ENCODE measurements around the gene KCNE1.
"Not testable (repeated sequence)": the region's sequence is repeated elsewhere in the genome, so short reads cannot be mapped to it uniquely, and the experiment has no call there.

KCNE1 gene

DNA sequence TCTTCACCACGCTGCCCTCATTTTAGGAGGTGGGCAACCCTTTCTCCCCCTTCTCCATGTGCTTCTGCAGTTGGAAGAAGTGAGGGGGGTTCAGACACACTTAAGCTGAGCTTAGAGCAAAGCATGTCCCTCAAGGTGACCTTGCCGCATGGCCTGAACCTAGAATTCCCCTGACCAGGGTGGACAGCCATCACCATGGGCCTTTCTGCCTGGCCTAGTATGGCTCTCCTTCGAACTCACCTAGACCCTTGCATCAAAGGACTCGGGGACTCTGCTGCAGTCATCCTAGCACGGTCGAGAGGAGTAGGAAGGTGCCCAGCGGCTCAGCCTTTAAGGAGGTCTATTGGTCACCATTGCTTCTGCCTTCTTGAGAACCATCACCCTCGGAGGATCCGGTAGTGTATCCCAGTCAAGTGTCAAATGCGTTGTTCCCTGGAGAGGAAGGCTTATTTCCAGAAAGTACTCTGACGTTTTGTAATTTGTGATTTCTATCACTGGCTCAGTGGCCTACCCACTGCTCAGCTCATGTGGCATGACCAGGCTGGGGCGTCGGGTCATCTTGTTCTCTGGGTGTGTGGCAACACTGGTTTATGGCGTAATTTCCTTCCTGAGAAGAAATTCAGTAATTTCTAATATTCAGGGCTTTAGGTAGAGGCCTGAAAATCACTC is at the start of gene KCNE1:
KCNE1 (minus strand) TSS at position 424 of the 669 bp plus-strand sequence. CDS start 62,576 bp downstream, outside the sequence.
- TF ChIP-seq, protein P1, sequence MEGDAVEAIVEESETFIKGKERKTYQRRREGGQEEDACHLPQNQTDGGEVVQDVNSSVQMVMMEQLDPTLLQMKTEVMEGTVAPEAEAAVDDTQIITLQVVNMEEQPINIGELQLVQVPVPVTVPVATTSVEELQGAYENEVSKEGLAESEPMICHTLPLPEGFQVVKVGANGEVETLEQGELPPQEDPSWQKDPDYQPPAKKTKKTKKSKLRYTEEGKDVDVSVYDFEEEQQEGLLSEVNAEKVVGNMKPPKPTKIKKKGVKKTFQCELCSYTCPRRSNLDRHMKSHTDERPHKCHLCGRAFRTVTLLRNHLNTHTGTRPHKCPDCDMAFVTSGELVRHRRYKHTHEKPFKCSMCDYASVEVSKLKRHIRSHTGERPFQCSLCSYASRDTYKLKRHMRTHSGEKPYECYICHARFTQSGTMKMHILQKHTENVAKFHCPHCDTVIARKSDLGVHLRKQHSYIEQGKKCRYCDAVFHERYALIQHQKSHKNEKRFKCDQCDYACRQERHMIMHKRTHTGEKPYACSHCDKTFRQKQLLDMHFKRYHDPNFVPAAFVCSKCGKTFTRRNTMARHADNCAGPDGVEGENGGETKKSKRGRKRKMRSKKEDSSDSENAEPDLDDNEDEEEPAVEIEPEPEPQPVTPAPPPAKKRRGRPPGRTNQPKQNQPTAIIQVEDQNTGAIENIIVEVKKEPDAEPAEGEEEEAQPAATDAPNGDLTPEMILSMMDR (IDR thresholded peaks at IDR 0.05; ENCODE audit: insufficient read depth, missing control alignments), result no peak
- DNase-seq (ENCODE audit: insufficient read length, low spot score) (no peak), FAIRE-seq (no peak)

DNA sequence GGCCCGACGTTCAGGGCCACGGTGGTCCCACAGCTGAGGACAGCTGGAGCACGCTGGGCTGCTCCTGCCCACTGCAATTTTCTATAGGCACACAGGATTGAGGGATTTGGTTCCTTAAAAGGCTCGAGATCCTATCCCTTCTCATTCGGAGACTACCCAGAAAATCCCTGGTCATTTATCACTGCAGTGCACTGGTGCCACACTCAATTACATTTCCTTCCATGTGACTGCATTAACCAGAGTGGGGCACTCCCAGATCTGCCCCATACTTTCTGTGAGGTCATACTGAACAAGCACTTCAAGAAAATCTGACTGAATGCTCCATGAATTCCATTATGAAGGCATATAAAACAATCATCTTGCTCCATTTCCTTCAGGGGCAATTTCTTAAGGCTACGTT is 49.8 kb upstream of the KCNE1 start:
- DNase-seq (ENCODE audit: insufficient read length, low spot score), result no peak

DNA sequence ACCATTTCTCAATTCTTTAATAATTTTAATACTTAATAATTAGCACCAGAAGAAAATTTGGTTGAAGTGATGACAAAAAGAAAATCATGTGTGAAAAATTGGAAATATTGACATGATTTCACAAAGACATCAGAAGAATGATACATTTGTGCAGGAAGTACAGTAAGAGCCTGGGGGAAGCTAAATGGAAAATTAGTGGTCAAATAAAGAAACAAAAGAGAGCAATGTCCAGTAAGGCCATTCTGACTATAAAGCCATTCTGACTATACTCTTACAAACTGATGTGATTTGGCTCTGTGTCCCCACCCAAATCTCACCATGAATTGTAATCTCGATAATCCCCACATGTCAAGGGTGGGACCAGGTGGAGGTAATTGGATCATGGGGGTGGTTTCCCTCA is 48.6 kb upstream of the KCNE1 start:
- DNase-seq (ENCODE audit: insufficient read length, low spot score) (no peak), FAIRE-seq (no peak)
- TF ChIP-seq, protein P1 (IDR thresholded peaks at IDR 0.05; ENCODE audit: insufficient read depth, missing control alignments), result no peak

More for the DNA sequence above, 49.8 kb upstream of the KCNE1 start:
- FAIRE-seq, result no peak
- TF ChIP-seq, protein P1 (IDR thresholded peaks at IDR 0.05; ENCODE audit: insufficient read depth, missing control alignments), result no peak

DNA sequence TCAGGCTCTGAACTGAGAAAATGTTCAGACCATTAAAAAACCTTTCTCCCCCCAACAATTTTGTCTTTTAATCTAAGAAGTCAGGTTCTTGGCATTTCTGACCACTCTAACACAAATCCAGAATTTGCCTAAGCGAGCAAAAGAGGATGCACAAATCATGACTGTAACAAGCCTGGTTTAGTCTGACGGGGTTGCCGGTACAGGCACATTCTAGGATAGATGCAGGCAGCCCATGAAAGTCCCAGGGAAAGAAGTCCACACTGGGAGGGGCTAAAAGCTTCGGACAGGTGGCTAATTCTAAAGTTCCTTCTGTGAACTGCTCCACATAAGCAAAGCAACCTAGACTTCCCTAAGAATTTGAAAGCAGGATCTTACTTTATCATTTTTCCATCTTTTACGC is 48.0 kb upstream of the KCNE1 start:
- TF ChIP-seq, protein P1 (IDR thresholded peaks at IDR 0.05; ENCODE audit: insufficient read depth, missing control alignments), result no peak
- DNase-seq (ENCODE audit: insufficient read length, low spot score) (no peak), FAIRE-seq (no peak)

DNA sequence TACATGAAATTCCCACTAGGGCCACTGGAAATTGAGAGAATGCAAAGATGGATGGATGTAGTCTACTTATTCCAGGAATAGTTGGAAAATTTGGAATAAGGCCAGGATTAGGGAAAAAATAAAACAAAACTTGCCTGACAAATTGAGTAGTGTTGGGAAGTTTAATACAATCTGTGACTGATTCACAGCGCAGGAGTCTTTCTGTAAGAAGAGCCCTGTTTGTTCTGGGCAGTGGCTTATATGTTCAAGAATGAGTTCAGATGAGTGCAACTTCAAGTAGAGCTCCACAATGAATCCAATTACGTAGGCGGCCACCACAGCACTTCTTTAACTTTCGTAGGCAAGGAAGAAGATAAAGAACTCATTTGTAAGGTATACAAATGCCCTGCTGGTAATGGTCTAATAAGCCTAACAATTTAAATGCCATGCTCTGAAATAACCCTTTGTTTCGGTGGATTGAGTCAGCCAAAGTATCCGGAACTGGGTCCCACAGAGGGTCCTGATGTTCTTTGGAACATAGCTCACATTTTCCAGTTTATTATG is 47.1 kb upstream of the KCNE1 start:
- FAIRE-seq (no peak), DNase-seq (ENCODE audit: insufficient read length, low spot score) (no peak)
- TF ChIP-seq, protein P1 (IDR thresholded peaks at IDR 0.05; ENCODE audit: insufficient read depth, missing control alignments), result no peak

DNA sequence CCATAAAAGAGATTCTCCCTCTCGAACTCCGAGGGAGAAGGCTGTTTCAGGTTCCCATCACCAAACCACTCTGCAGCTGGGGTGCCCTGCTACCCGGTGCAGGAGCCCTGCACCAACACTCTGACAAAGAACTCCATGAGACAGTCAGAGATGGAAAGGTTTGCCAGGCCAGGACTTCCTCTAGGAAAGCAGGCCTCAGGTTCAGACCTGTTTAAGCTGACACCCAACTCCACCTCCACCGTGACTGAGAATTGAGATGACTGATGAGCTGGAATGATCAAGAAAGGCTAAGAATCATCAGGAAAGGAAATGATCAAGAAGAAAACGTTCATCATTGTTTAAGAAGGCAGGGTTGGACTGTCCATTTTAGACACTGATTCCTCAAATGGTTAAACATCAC is 46.2 kb upstream of the KCNE1 start:
- DNase-seq (ENCODE audit: insufficient read length, low spot score) (no peak), FAIRE-seq (no peak)
- TF ChIP-seq, protein P1 (IDR thresholded peaks at IDR 0.05; ENCODE audit: insufficient read depth, missing control alignments), result no peak

DNA sequence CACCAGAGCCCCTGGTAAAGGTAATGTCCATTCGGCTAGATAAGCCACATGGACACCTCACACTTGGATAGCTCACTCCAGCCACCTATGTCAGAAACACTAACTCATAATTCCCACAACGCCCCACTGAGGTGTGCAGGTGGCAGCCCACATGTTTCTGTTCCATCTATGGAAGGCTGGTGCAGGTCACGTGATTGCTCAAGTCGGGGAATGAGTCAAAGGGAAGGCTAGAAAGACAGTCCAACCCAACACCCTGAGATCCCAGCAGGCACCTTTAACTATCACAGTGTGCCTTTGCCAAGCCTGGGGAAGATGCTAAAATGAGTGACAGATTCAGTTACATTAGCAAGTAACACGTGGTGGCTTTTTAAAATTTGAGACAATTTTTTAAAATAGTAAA is 45.3 kb upstream of the KCNE1 start:
- DNase-seq (ENCODE audit: insufficient read length, low spot score), result no peak
- TF ChIP-seq, protein P1 (IDR thresholded peaks at IDR 0.05; ENCODE audit: insufficient read depth, missing control alignments), result no peak
- no peak for FAIRE-seq

DNA sequence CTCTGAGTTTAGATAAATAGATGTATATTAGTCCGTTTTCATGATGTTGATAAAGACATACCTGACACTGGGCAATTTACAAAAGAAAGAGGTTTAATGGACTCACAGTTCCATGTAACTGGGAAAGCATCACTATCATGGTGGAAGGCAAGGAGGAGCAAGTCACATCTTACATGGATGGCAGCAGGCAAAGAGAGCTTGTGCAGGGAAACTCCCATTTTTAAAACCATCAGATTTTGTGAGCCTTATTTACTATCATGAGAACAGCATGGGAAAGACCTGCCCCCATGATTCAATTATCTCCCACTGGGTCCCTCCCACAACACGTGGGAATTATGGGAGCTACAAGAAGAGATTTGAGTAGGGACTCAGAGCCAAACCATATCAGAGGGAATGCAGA is 42.7 kb upstream of the KCNE1 start:
- FAIRE-seq; DNase-seq (ENCODE audit: insufficient read length, low spot score): not testable (repeated sequence)
